Endothelial cell of umbilical vein (primary cell): Measurements from ENCODE around the gene CCR5AS.

Experiments used
- BruUV-seq: library from RNA; stranded (reverse); fragments of 400-500 nt; replicated peaks from 2 replicates; lab custom pipeline; 2021; lab: Mats Ljungman, UMichigan
- CTCF ChIA-PET: fragments of 300-600, 350-600 bp; sonication (Branson Sonifier 250); formaldehyde crosslinking; loops from one replicate; lab custom pipeline; 2021; ENCODE audit warnings: antibody characterized with exemption, inconsistent platforms; lab: Charles Lee
- POLR2A ChIA-PET: fragments of 300-600, 350-600 bp; sonication (Branson Sonifier 250); formaldehyde crosslinking; loops from one replicate; lab custom pipeline; 2021; ENCODE audit warnings: antibody characterized with exemption, inconsistent platforms; lab: Charles Lee
- DNase-seq: peaks from one replicate; pipeline ENCODE4 v3.0.0-alpha.2; 2011; ENCODE audit warnings: low read depth, low spot score
- FAIRE-seq: peaks from 2 replicates; lab custom pipeline; 2011; peaks lifted over from hg19 to GRCh38; lab: Jason Lieb, UNC
- H2AFZ ChIP-seq: 2 replicates; pipeline ENCODE4 v1.6.0; 2012; ENCODE audit warnings: low read depth, low read length, control low read depth, inconsistent platforms
- H3K27ac ChIP-seq: 2 replicates; pipeline ENCODE4 v1.5.1; 2011; ENCODE audit warnings: low read depth, mild to moderate bottlenecking, control low read depth, low read length, moderate library complexity; ENCODE audit not compliant: insufficient read depth
- H3K27me3 ChIP-seq, 2 experiments: 2 replicates each; pipeline versions ENCODE4 v1.6.0 to v1.6.1; 2011; ENCODE audit warnings: low read length in 2 of 2, mixed read lengths in 1 of 2; ENCODE audit not compliant: control insufficient read depth in 2 of 2, insufficient read depth in 2 of 2
- H3K36me3 ChIP-seq, 2 experiments: 2 replicates in 1 of 2; 3 replicates in 1 of 2; pipeline ENCODE4 v1.5.1; 2011; ENCODE audit warnings: low read length in 2 of 2, mild to moderate bottlenecking in 1 of 2, moderate library complexity in 1 of 2; ENCODE audit not compliant: control insufficient read depth in 2 of 2, insufficient read depth in 2 of 2; ENCODE audit errors: extremely low read depth in 1 of 2
- H3K4me1 ChIP-seq: 3 replicates; pipeline ENCODE4 v1.5.1; 2011; ENCODE audit warnings: mild to moderate bottlenecking, low read length; ENCODE audit not compliant: control insufficient read depth, insufficient read depth; ENCODE audit errors: extremely low read depth
- H3K4me2 ChIP-seq: 2 replicates; pipeline ENCODE4 v1.6.1; 2011; ENCODE audit warnings: low read length, control low read depth, mixed read lengths; ENCODE audit not compliant: insufficient read depth
- H3K4me3 ChIP-seq, 3 experiments: fragments of 200-600 bp in 1 of 3; sonication (generic), shearing (Covaris generic) in 1 of 3; replicated peaks in 1 of 3; 2 replicates each; pipeline ENCODE4 v1.5.1; 2011 to 2016; ENCODE audit warnings: control low read depth in 3 of 3, low read length in 3 of 3, mild to moderate bottlenecking in 2 of 3, inconsistent platforms in 1 of 3, low read depth in 1 of 3, moderate library complexity in 1 of 3; ENCODE audit not compliant: insufficient read depth in 1 of 3
- H3K79me2 ChIP-seq: 2 replicates; pipeline ENCODE4 v1.6.0; 2012; ENCODE audit warnings: low read length, inconsistent platforms; ENCODE audit not compliant: control insufficient read depth, insufficient read depth
- H3K9ac ChIP-seq: replicated peaks from 2 replicates; pipeline ENCODE3; 2011; ENCODE audit warnings: low read length, control low read depth; ENCODE audit not compliant: insufficient read depth; ENCODE audit errors: extremely low read depth
- H3K9me1 ChIP-seq: replicated peaks from 3 replicates; pipeline ENCODE4 v1.6.0; 2011; ENCODE audit warnings: mild to moderate bottlenecking, low read length; ENCODE audit not compliant: control insufficient read depth, insufficient read depth; ENCODE audit errors: extremely low read depth
- H3K9me3 ChIP-seq: replicated peaks from 2 replicates; pipeline ENCODE4 v1.5.1; 2012; ENCODE audit warnings: low read length, inconsistent platforms; ENCODE audit not compliant: control insufficient read depth, insufficient read depth
- H4K20me1 ChIP-seq: replicated peaks from 2 replicates; pipeline ENCODE3; 2011; ENCODE audit warnings: mild to moderate bottlenecking, low read length; ENCODE audit not compliant: control insufficient read depth, insufficient read depth; ENCODE audit errors: extremely low read depth
- EZH2 ChIP-seq: IDR thresholded peaks from 2 replicates; pipeline ENCODE4 v1.6.1; 2012; ENCODE audit warnings: borderline replicate concordance, low read depth, mild to moderate bottlenecking, moderate library complexity, low read length, inconsistent platforms; ENCODE audit not compliant: severe bottlenecking
- FOS ChIP-seq: IDR thresholded peaks from 2 replicates; pipeline ENCODE4 v1.6.1; 2011; ENCODE audit warnings: mild to moderate bottlenecking, low read length, moderate library complexity, borderline replicate concordance; ENCODE audit not compliant: insufficient read depth
- GATA2 ChIP-seq: IDR thresholded peaks from 2 replicates; pipeline ENCODE4 v1.7.0; 2011; ENCODE audit warnings: low read depth, mild to moderate bottlenecking, moderate library complexity, mixed read lengths, low read length; ENCODE audit not compliant: insufficient read length, insufficient read depth
- JUN ChIP-seq: IDR thresholded peaks from 2 replicates; pipeline ENCODE4 v1.6.1; 2011; ENCODE audit warnings: borderline replicate concordance, low read depth; ENCODE audit not compliant: insufficient read length, insufficient read depth
- MYC ChIP-seq: IDR thresholded peaks from one replicate; pipeline ENCODE4 v1.6.1; 2011; ENCODE audit warnings: mild to moderate bottlenecking, low read depth, low read length
- POLR2A ChIP-seq: IDR thresholded peaks from 2 replicates; pipeline ENCODE4 v1.6.1; 2012; ENCODE audit warnings: low read depth, mild to moderate bottlenecking, control low read depth, low read length
- POLR2AphosphoS5 ChIP-seq: IDR thresholded peaks from 2 replicates; pipeline ENCODE4 v1.6.1; 2012; ENCODE audit warnings: low read depth, mild to moderate bottlenecking, control low read depth, low read length, moderate library complexity; ENCODE audit not compliant: insufficient read depth
- dilution Hi-C: fragments of 300-500 bp; cut with MboI; formaldehyde crosslinking; loops from one replicate; pipeline ENCODE4 v1.15.0; 2019; ENCODE audit warnings: low sequenced_read_pairs; ENCODE audit not compliant: extremely low pct_ligation_motif_present
- intact Hi-C: fragments of 100-400 bp; cut with micrococcal nuclease; formaldehyde crosslinking; loops from one replicate; pipeline ENCODE4 v1.10.0; 2022
- TF ChIP-seq, protein P1 (sequence below), 2 donors: IDR thresholded peaks; 1 replicate in 1 of 2; 2 replicates in 1 of 2; pipeline ENCODE4 v1.5.1; 2011; ENCODE audit warnings: low read length in 2 of 2, mild to moderate bottlenecking in 2 of 2, moderate library complexity in 2 of 2, control low read depth in 1 of 2, inconsistent platforms in 1 of 2, low read depth in 1 of 2; ENCODE audit not compliant: insufficient read depth in 1 of 2; ENCODE audit errors: extremely low read depth in 1 of 2
- TF ChIP-seq, protein P2 (sequence below): IDR thresholded peaks from 2 replicates; pipeline ENCODE4 v1.6.1; 2011; ENCODE audit not compliant: insufficient read depth, insufficient read length

CCR5AS gene

DNA sequence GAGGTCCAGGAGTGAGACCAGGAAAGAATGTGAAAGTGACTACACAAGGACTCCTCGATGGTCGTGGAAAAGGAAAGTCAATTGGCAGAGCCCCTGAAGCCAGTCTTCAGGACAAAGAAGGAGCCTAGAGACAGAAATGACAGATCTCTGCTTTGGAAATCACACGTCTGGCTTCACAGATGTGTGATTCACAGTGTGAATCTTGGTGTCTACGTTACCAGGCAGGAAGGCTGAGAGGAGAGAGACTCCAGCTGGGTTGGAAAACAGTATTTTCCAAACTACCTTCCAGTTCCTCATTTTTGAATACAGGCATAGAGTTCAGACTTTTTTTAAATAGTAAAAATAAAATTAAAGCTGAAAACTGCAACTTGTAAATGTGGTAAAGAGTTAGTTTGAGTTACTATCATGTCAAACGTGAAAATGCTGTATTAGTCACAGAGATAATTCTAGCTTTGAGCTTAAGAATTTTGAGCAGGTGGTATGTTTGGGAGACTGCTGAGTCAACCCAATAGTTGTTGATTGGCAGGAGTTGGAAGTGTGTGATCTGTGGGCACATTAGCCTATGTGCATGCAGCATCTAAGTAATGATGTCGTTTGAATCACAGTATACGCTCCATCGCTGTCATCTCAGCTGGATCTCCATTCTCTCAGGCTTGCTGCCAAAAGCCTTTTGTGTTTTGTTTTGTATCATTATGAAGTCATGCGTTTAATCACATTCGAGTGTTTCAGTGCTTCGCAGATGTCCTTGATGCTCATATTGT lies 47.0 kb downstream of the CCR5AS start:
- H3K4me1 ChIP-seq: no peaks in the 10 kb centered on the region
- no peak overlapping the region for H3K4me2 ChIP-seq
- H2AFZ ChIP-seq: no peak overlapping the region
- POLR2A ChIA-PET: no interaction called here
- DNase-seq (no peak), FAIRE-seq (no peak)
- H3K4me3 ChIP-seq: no peak overlapping the region
- H3K9ac ChIP-seq: no peak overlapping the region
- CTCF ChIA-PET: interaction anchor here (1.2 to 1.5 kb wide), 2 partner anchors 18 to 83 kb away, joined by 4 read pairs; no protein-coding TSS in a partner anchor
- dilution Hi-C loops: no loop called here
- H3K27me3 ChIP-seq: peaks cover 7% of the 10 kb centered on the region in 2 experiments
- H3K9me1 ChIP-seq: no peaks in the 10 kb centered on the region
- no peak overlapping the region for H3K27ac ChIP-seq
- H4K20me1 ChIP-seq: no peaks in the 10 kb centered on the region
- intact Hi-C loops: no loop called here
- no peaks in the 10 kb centered on the region for H3K36me3 ChIP-seq
- H3K9me3 ChIP-seq: no peaks in the 10 kb centered on the region
- no TSS peak for BruUV-seq
- no peaks in the 10 kb centered on the region for H3K79me2 ChIP-seq
- TF ChIP-seq, protein P1, sequence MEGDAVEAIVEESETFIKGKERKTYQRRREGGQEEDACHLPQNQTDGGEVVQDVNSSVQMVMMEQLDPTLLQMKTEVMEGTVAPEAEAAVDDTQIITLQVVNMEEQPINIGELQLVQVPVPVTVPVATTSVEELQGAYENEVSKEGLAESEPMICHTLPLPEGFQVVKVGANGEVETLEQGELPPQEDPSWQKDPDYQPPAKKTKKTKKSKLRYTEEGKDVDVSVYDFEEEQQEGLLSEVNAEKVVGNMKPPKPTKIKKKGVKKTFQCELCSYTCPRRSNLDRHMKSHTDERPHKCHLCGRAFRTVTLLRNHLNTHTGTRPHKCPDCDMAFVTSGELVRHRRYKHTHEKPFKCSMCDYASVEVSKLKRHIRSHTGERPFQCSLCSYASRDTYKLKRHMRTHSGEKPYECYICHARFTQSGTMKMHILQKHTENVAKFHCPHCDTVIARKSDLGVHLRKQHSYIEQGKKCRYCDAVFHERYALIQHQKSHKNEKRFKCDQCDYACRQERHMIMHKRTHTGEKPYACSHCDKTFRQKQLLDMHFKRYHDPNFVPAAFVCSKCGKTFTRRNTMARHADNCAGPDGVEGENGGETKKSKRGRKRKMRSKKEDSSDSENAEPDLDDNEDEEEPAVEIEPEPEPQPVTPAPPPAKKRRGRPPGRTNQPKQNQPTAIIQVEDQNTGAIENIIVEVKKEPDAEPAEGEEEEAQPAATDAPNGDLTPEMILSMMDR (IDR thresholded peaks at IDR 0.05; ENCODE audit: extremely low read depth in 1 of 2, insufficient read depth in 1 of 2, low read depth in 1 of 2, low read length in 2 of 2): no peak
- TF ChIP-seq MYC (no peak), POLR2AphosphoS5 (no peak), POLR2A (no peak), FOS (no peak), GATA2 (no peak), EZH2 (no peak), JUN (no peak)
- TF ChIP-seq, protein P2, sequence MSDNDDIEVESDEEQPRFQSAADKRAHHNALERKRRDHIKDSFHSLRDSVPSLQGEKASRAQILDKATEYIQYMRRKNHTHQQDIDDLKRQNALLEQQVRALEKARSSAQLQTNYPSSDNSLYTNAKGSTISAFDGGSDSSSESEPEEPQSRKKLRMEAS: no peak
